Measurements from ENCODE around the gene MGMT. TPM values are rescaled to one million over a fixed set of nuclear protein-coding genes. Genes with fewer than 3 reads are reported as not detected.

MGMT gene
- total and polyA plus RNA-seq, 9 of the 15 experiments (the other 6 are each of a cell fraction or from before 2014, with no cell fraction given), result 0.03 to 0.29 (median 0.11) TPM; not detected in 4

DNA sequence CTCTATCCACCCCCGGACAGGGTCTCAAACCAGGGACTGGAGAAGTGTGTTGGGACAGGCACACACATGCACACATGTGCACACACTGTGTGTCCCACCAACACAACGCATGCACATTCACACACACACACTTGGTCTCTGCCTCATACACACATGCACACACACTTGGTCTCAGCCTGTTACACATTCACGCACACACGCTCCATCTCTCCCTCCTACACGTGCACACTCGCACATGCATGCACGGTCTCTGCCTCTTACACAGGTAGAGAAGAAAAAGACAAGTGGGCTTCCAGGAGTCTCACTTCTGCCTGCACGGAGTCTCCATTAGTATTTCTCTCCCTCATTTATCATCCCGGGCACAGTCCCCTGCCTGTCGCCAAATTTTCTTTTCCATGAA, 325.8 kb downstream of the MGMT start:
- no peak for DNase-seq (ENCODE audit: extremely low read depth in 1 of 4, low spot score in 3 of 4)
- no peaks in the 10 kb centered on the region for H3K9me3 ChIP-seq (replicated peaks; ENCODE audit: control insufficient read depth, insufficient read depth, low read depth, low read length)
- no peak for TF ChIP-seq SIRT6 (IDR thresholded peaks at IDR 0.05; ENCODE audit: low read depth, low read length)
- no peak for TF ChIP-seq FOXA1 (IDR thresholded peaks at IDR 0.05; ENCODE audit: borderline replicate concordance)
- TF ChIP-seq BRD9 (IDR thresholded peaks at IDR 0.05; ENCODE audit: low read depth, partially characterized antibody), result no peak
- TF ChIP-seq, protein P1, sequence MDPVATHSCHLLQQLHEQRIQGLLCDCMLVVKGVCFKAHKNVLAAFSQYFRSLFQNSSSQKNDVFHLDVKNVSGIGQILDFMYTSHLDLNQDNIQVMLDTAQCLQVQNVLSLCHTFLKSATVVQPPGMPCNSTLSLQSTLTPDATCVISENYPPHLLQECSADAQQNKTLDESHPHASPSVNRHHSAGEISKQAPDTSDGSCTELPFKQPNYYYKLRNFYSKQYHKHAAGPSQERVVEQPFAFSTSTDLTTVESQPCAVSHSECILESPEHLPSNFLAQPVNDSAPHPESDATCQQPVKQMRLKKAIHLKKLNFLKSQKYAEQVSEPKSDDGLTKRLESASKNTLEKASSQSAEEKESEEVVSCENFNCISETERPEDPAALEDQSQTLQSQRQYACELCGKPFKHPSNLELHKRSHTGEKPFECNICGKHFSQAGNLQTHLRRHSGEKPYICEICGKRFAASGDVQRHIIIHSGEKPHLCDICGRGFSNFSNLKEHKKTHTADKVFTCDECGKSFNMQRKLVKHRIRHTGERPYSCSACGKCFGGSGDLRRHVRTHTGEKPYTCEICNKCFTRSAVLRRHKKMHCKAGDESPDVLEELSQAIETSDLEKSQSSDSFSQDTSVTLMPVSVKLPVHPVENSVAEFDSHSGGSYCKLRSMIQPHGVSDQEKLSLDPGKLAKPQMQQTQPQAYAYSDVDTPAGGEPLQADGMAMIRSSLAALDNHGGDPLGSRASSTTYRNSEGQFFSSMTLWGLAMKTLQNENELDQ (CRISPR knock-in tag; IDR thresholded peaks at IDR 0.05; ENCODE audit: borderline replicate concordance), result no peak
- no peak for TF ChIP-seq PHB2 (IDR thresholded peaks at IDR 0.05; ENCODE audit: low read depth)
- no peak for TF ChIP-seq CHD1 (IDR thresholded peaks at IDR 0.05; ENCODE audit: low read length)
- no peak for TF ChIP-seq CBX8 (IDR thresholded peaks at IDR 0.05; ENCODE audit: borderline replicate concordance, extremely low read depth, low read depth, low read length, poor library complexity, severe bottlenecking)
- TF ChIP-seq, protein P2, sequence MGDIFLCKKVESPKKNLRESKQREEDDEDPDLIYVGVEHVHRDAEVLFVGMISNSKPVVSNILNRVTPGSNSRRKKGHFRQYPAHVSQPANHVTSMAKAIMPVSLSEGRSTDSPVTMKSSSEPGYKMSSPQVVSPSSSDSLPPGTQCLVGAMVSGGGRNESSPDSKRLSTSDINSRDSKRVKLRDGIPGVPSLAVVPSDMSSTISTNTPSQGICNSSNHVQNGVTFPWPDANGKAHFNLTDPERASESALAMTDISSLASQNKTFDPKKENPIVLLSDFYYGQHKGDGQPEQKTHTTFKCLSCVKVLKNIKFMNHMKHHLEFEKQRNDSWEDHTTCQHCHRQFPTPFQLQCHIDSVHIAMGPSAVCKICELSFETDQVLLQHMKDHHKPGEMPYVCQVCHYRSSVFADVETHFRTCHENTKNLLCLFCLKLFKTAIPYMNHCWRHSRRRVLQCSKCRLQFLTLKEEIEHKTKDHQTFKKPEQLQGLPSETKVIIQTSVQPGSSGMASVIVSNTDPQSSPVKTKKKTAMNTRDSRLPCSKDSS (IDR thresholded peaks at IDR 0.05; ENCODE audit: low read depth, partially characterized antibody), result no peak
- TF ChIP-seq, protein P3, sequence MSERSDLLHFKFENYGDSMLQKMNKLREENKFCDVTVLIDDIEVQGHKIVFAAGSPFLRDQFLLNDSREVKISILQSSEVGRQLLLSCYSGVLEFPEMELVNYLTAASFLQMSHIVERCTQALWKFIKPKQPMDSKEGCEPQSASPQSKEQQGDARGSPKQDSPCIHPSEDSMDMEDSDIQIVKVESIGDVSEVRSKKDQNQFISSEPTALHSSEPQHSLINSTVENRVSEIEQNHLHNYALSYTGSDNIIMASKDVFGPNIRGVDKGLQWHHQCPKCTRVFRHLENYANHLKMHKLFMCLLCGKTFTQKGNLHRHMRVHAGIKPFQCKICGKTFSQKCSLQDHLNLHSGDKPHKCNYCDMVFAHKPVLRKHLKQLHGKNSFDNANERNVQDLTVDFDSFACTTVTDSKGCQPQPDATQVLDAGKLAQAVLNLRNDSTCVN (CRISPR knock-in tag; IDR thresholded peaks at IDR 0.05), result no peak
- no peak for TF ChIP-seq NFE2L1 (tag; IDR thresholded peaks at IDR 0.05; ENCODE audit: borderline replicate concordance, low read depth)
- no peak for TF ChIP-seq ADNP (tag; IDR thresholded peaks at IDR 0.05)
- TF ChIP-seq ZNF134 (CRISPR knock-in tag; conservative IDR thresholded peaks at IDR 0.05), result no peak
- no peak for TF ChIP-seq PYGO2 (tag; IDR thresholded peaks at IDR 0.05)
- TF ChIP-seq CBFA2T2 (conservative IDR thresholded peaks at IDR 0.05), result no peak
- TF ChIP-seq MCM3 (IDR thresholded peaks at IDR 0.05), result no peak
- no peak for TF ChIP-seq RFX7 (CRISPR knock-in tag; IDR thresholded peaks at IDR 0.05)
- TF ChIP-seq ZBTB17 (CRISPR knock-in tag; IDR thresholded peaks at IDR 0.05), result no peak
- intact Hi-C loops (cut with micrococcal nuclease), result no loop called here
- no peak overlapping the region for H2AFZ ChIP-seq (ENCODE audit: low read depth, low read length)
- H3K9ac ChIP-seq (ENCODE audit: insufficient read depth in 1 of 2, low read depth in 2 of 2, low read length in 2 of 2), result no peak overlapping the region
- no peak overlapping the region for H3K4me2 ChIP-seq (ENCODE audit: insufficient read depth, low read length)
- no peaks in the 10 kb centered on the region for H3K36me3 ChIP-seq (ENCODE audit: control insufficient read depth, insufficient read depth, low read length)
- no peak for ATAC-seq
- no peak overlapping the region for H3K4me3 ChIP-seq
- ChIA-PET CTCF (ENCODE audit: low intra/inter-chr PET ratio) (no interaction called here), POLR2A (no interaction called here)
- in situ Hi-C loops (cut with MboI), result no loop called here
- BruUV-seq (replicated peaks), result no TSS peak
- no peak for FAIRE-seq
- no peaks in the 10 kb centered on the region for H3K79me2 ChIP-seq (ENCODE audit: control insufficient read depth, insufficient read depth, low read length)
- H3K4me1 ChIP-seq (replicated peaks in 1 of 2; ENCODE audit: control insufficient read depth in 2 of 2, insufficient read depth in 2 of 2, low read length in 2 of 2), result no peaks in the 10 kb centered on the region
- H3K27ac ChIP-seq (ENCODE audit: extremely low read depth, low read depth, low read length), result no peak overlapping the region
- H3K9me1 ChIP-seq (ENCODE audit: control insufficient read depth, insufficient read depth, low read length), result no peaks in the 10 kb centered on the region
- WGBS (ENCODE audit: insufficient coverage, low coverage, missing lambda C conversion rate), result 0% methylated on average over 10 of the region's 10 CpGs
- H4K20me1 ChIP-seq (replicated peaks; ENCODE audit: control insufficient read depth, insufficient read depth, low read length), result no peaks in the 10 kb centered on the region
- H3K27me3 ChIP-seq (ENCODE audit: control insufficient read depth in 2 of 2, insufficient read depth in 2 of 2, low read length in 2 of 2), result peaks cover 4 to 29% of the 10 kb centered on the region in 2 experiments; a peak in 4 of 5 replicates

Measured in K562 (cell line).